Mammary microvascular endothelial cell (primary cell): Measurements from ENCODE around the gene SHMT1. TPM values are rescaled to one million over a fixed set of nuclear protein-coding genes. Genes with fewer than 3 reads are reported as not detected.

Source experiments
- total RNA-seq: library from RNA; depleted of rRNA; stranded (reverse); fragments of >200 nt; gene quantifications from 2 replicates; pipeline ENCODE4 v1.2.3, GENCODE V29; 2015

Gene SHMT1
- 30.1 and 37.7 TPM in 2 replicates for total RNA-seq

DNA sequence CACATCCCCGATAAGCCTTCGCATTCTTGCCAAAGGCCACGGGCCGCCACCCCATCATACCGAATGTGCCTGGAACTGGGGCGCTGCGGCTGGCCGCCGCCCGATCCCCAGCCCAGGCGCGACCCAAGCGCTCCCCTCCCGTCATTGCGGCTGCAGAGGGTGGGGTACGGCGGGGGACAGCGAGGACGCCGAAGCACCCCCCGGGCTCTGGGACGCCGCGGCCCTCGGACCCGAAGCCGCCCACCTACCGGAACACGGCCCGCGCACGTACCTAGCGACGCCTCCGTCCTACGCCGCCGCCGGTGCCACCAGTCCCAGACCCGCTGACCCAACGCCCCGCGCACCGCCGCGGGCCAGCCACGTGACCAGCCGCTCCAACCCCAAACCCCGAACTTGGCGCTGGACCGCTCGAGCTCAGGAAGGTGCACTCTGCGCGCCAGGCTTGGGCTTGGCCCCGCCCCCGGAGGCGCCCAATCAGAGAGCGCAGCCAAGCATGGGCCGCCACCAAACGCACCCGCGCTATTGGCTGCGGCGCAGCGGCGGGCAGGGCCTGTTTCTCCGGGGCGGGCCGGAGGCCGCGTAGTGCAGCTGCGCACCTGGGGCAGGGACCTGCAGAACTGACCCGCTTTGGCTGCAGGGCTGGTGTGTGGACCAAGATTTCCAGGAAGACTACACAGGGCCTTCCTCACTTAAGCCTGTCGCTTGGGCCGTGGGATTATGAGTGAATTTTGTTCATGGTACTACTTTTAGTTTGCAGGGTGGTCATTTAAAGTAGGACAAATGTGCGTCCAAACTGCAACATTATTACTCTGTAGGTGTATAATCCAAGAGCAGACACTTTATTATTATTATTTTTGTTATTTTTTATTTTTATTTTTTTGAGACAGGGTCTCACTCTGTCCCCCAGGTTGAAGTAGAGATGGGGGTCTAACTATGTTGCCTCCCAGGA, at the start of gene SHMT1:
Gene SHMT1, minus strand, starts transcription at position 450 of the 949 bp plus-strand sequence. CDS start 7,569 bp downstream, outside the sequence.

DNA sequence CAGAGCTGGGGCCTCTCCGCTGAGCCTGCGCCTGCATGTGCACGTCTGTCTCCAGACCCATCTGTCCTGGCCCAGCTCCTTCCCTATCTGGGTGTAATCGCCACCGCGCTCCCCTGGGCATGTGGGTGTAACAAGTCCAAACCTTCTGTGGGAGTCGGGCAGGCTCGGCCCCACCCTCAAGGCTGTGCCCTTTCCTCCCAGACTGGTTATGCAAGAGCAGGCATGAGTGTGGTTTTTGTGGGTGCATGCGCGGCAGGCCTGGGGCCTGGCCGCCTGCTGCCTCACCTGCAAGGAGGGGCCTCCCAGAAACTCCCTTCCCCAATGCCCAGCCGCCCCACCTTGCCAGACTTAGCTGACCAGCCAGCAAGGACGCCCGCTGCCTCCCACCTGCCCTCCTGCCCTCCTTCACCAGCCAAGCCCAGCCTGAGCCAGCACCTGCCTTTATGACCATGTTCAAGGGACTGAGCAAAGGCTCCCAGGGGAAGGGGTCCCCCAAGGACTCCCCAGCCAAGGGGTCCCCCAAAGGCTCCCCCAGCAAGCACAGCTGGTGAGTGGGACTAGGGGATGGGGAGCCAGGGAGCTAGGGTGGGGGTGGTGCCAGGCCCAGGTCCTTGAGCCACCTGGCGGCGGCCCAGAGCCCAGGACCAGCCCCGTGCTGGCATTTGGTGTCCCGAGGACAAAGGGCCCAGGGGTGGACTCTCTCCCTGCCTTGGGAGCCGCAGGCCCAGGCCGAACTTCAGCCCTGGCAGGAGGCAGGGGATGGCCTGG, 14.3 kb upstream of the SHMT1 start, which contains the start of gene EVPLL:
Gene EVPLL, plus strand, starts transcription at position 342 of the 768 bp plus-strand sequence. CDS start 3,160 bp downstream, outside the sequence.

DNA sequence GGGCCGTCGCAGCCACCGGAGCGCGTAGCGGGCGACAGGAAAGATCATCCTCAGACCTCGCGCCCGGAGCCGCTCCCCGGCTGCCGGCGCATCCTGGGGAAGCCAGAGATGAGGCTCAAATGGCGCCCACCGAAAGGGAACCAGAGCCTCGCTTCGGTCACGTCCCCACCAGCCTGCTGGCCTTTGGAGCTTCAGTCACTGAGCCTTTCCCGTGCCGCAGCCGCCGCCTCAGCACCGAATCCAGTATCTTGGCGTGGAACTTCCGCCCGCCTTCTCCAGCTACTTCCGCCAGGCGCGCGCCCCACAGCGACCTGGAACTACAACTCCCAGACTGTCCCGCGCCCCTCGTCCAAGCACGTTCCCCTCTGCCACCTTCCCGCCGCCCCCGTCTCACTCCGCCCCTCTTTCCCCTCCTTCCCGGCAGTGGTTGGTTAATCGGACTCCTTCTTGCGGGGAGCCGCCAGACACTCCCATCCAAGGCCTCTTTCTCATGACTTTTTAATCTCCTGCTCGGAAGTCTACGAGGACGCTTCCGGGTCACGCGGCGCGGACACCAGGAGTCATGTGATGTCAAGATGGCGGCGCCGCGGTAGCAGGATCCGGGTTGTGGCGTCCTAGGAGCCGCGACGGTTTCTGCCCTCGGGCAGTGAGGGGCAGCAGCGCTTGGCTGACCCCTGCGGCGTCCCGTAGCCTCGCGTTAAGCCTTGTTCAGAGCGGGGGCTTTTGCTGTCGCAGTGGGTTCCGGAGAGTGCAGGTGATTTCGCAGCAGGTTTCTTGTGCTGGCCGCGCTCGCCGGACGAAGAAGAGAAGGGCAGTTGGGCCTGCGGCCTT, 48.4 kb downstream of the SHMT1 start, which contains the start of the genes SMCR8 and TOP3A:
Gene SMCR8, plus strand, starts transcription at position 563 of the 831 bp plus-strand sequence. CDS start 497 bp downstream, outside the sequence.
Gene TOP3A, minus strand, starts transcription at position 264 of the 831 bp plus-strand sequence. Its CDS starts 216 bp downstream, at position 48.

Other genes with a start within 250 kb of the SHMT1 start
- gene ALKBH5, start 179.7 kb downstream of the SHMT1 start, total RNA-seq, result 81.7 and 92.5 TPM in 2 replicates
- gene LLGL1, start 137.9 kb downstream of the SHMT1 start, total RNA-seq, result 41.4 and 48.0 TPM in 2 replicates
- gene FLII, start 104.8 kb downstream of the SHMT1 start, total RNA-seq, result 543 and 601 TPM in 2 replicates
- gene MIEF2, start 102.9 kb downstream of the SHMT1 start, total RNA-seq, result 5.9 and 11.7 TPM in 2 replicates
- 24.2 and 53.2 TPM in 2 replicates for gene TOP3A, start 48.6 kb downstream of the SHMT1 start, total RNA-seq
- gene SMCR8, start 48.3 kb downstream of the SHMT1 start, total RNA-seq, result 12.1 and 15.2 TPM in 2 replicates
- gene EVPLL, start 14.2 kb upstream of the SHMT1 start, total RNA-seq, result not detected in 2 replicates
- gene LGALS9C, start 113.2 kb upstream of the SHMT1 start, total RNA-seq, result not detected in 2 replicates